GM12878 (cell line): ENCODE data around the gene TRAP1.

Experiments
- CBX5 ChIP-seq: sonication (generic); IDR thresholded peaks from 2 replicates; pipeline ENCODE4 v1.6.1; 2016; ENCODE audit warnings: low read depth, moderate library complexity, mild to moderate bottlenecking, inconsistent platforms
- CTCF ChIP-seq, 3 experiments: IDR thresholded peaks in 2 of 3; conservative IDR thresholded peaks in 1 of 3; 2 replicates each; pipeline ENCODE4 v1.5.1; 2011; ENCODE audit warnings: low read depth in 3 of 3, low read length in 3 of 3, mild to moderate bottlenecking in 3 of 3, control low read depth in 2 of 3, moderate library complexity in 2 of 3, inconsistent platforms in 1 of 3, mixed read lengths in 1 of 3; ENCODE audit not compliant: control insufficient read depth in 2 of 3, insufficient read depth in 1 of 3; ENCODE audit errors: extremely low read depth in 1 of 3
- EZH2 ChIP-seq: IDR thresholded peaks from 2 replicates; pipeline ENCODE4 v1.6.1; 2012; ENCODE audit warnings: low read depth, mild to moderate bottlenecking, control low read depth, inconsistent platforms, low read length, borderline replicate concordance; ENCODE audit not compliant: control insufficient read depth
- REST ChIP-seq: IDR thresholded peaks from 2 replicates; pipeline ENCODE4 v1.6.1; 2012; ENCODE audit warnings: mild to moderate bottlenecking, low read depth, low read length
- RFX5 ChIP-seq: IDR thresholded peaks from 2 replicates; pipeline ENCODE4 v1.6.1; 2011; ENCODE audit warnings: low read depth, low read length, improper control_type of control experiment
- SUZ12 ChIP-seq: fragments of 200-600 bp; sonication (generic); IDR thresholded peaks from one replicate; pipeline ENCODE4 v1.6.1; 2018; ENCODE audit warnings: antibody characterized with exemption, mild to moderate bottlenecking; ENCODE audit not compliant: unreplicated experiment
- TCF12 ChIP-seq: IDR thresholded peaks from 2 replicates; pipeline ENCODE4 v1.6.1; 2011; ENCODE audit warnings: low read depth, mild to moderate bottlenecking, low read length
- ZNF687 ChIP-seq: fragments of 450-650 bp; IDR thresholded peaks from 2 replicates; pipeline ENCODE4 v1.6.1; 2017; ENCODE audit warnings: mild to moderate bottlenecking, moderate library complexity
- TF ChIP-seq, protein P1 (sequence below): IDR thresholded peaks from 2 replicates; pipeline ENCODE4 v1.6.1; 2011; ENCODE audit warnings: low read depth, low read length, improper control_type of control experiment, borderline replicate concordance
- TF ChIP-seq, protein P2 (sequence below): fragments of 450-650 bp; IDR thresholded peaks from 2 replicates; pipeline ENCODE4 v1.6.1; 2018; ENCODE audit warnings: borderline replicate concordance, mild to moderate bottlenecking; ENCODE audit not compliant: partially characterized antibody

DNA sequence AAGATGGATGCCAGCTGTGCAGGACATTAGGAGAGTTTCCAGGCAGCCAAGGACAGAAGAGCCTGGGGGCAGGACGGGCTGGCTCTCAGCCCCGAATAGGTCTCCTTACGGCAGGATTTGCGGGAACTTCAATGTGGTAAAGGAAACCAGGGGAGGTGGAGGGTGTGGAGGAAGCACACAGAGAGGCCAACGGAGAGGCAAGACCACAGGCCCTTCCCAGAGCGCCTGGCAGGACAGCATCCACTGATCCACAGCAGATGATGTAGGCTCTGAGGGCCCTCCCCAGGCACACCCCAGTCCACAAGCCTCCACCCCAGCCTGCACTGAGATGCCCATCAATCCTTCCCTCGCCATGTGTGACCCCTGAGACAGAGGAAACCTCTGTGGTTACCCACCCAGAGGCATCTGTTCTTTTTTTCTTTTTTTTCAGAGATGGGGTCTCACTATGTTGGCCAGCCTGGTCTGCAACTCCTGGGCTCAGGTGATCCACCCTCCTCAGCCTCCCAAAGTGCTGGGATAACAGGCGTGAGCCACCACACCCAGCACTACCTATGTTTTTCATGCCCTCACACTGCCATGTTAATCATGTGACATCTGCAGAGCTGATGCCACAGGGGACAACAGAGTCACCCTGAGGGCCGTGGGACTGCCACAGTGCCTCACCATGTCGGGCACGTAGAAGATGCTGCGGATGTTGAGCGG is 43.5 kb downstream of the TRAP1 start:
- TF ChIP-seq CTCF (IDR thresholded peaks at IDR 0.05 in 2 of 3, conservative IDR thresholded peaks at IDR 0.05 in 1 of 3; ENCODE audit: control insufficient read depth in 2 of 3, extremely low read depth in 1 of 3, insufficient read depth in 1 of 3, low read depth in 3 of 3, low read length in 3 of 3) (no peak), ZNF687 (no peak), REST (no peak), EZH2 (no peak), RFX5 (no peak), TCF12 (no peak), CBX5 (no peak), SUZ12 (no peak)
- TF ChIP-seq, protein P1, sequence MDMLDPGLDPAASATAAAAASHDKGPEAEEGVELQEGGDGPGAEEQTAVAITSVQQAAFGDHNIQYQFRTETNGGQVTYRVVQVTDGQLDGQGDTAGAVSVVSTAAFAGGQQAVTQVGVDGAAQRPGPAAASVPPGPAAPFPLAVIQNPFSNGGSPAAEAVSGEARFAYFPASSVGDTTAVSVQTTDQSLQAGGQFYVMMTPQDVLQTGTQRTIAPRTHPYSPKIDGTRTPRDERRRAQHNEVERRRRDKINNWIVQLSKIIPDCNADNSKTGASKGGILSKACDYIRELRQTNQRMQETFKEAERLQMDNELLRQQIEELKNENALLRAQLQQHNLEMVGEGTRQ, result no peak
- TF ChIP-seq, protein P2, sequence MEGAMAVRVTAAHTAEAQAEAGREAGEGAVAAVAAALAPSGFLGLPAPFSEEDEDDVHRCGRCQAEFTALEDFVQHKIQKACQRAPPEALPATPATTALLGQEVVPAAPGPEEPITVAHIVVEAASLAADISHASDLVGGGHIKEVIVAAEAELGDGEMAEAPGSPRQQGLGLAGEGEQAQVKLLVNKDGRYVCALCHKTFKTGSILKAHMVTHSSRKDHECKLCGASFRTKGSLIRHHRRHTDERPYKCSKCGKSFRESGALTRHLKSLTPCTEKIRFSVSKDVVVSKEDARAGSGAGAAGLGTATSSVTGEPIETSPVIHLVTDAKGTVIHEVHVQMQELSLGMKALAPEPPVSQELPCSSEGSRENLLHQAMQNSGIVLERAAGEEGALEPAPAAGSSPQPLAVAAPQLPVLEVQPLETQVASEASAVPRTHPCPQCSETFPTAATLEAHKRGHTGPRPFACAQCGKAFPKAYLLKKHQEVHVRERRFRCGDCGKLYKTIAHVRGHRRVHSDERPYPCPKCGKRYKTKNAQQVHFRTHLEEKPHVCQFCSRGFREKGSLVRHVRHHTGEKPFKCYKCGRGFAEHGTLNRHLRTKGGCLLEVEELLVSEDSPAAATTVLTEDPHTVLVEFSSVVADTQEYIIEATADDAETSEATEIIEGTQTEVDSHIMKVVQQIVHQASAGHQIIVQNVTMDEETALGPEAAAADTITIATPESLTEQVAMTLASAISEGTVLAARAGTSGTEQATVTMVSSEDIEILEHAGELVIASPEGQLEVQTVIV, result no peak
